PC-9 (cell line): ENCODE data around the gene HPD.

Experiments
- CTCF ChIP-seq: fragments of 200-600 bp; sonication (generic); conservative IDR thresholded peaks from 2 replicates; pipeline ENCODE4 v1.6.1; 2017; ENCODE audit warnings: mixed run types, antibody characterized with exemption, mild to moderate bottlenecking, moderate library complexity
- EZH2 ChIP-seq: fragments of 200-600 bp; sonication (generic); IDR thresholded peaks from 2 replicates; pipeline ENCODE4 v1.8.0; 2017; ENCODE audit warnings: antibody characterized with exemption, low read depth

GRCh38 chr12:121873216-121873569, 14.5 kb upstream of the HPD start:
- TF ChIP-seq EZH2 (no peak), CTCF (no peak)
